ENCODE results near the gene MRPL47. TPM values are rescaled to one million over a fixed set of nuclear protein-coding genes. Genes with fewer than 3 reads are reported as not detected.

MRPL47 gene
- total and polyA plus RNA-seq, 9 of the 15 experiments (the other 6 are each of a cell fraction or from before 2014, with no cell fraction given): 101 to 437 (median 141) TPM

DNA sequence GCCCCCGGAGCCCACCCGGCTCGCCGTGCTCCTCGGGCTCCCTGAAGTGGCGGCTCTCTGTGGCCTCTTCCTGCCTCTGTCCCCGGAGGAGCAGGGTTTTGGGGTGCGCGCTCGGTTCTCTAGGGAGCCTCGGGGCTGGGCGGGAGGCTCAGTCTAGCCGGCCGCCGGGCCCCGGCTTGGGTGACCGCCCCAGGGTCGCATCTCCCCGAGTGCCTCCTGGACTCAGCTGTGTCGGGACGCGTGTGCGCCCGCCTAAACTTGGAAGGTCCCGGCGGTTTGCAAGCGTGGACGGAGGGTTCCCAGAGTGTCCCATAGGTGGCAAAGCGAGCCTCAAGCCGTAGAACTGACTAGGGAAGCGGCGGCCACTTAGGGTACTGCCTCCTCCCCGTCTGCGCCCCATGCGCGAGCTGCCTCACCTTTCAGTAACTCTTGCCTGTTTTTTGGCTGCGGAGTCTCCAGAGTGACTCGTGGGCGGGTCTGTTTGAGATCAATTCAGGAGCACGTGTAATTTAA, 41.1 kb downstream of the MRPL47 start (continued):
- TF ChIP-seq ZBTB12 (CRISPR knock-in tag; IDR thresholded peaks at IDR 0.05) (no peak), HMG20A (CRISPR knock-in tag; conservative IDR thresholded peaks at IDR 0.05) (no peak), FIP1L1 (IDR thresholded peaks at IDR 0.05; ENCODE audit: low read depth, low read length, poor library complexity, severe bottlenecking) (no peak), HDAC6 (IDR thresholded peaks at IDR 0.05; ENCODE audit: low read depth, low read length) (no peak), ZNF263 (CRISPR knock-in tag; IDR thresholded peaks at IDR 0.05; ENCODE audit: borderline replicate concordance) (peak; percentile 57), NCOR1 (IDR thresholded peaks at IDR 0.05) (no peak), GTF2F1 (IDR thresholded peaks at IDR 0.05; ENCODE audit: low read depth, low read length) (peak; percentile 68; the same call in 1 of the 2 replicates), CHCHD3 (CRISPR knock-in tag; IDR thresholded peaks at IDR 0.05) (no peak), ZFP36 (IDR thresholded peaks at IDR 0.05; ENCODE audit: low read depth, low read length, partially characterized antibody) (no peak), ZNF311 (CRISPR knock-in tag; IDR thresholded peaks at IDR 0.05) (no peak), MYC (IDR thresholded peaks at IDR 0.05; ENCODE audit: low read depth, low read length) (0 out of 2 replicates have a peak, but pooled peaks have one; percentile 53), MYC (CRISPR knock-in tag; IDR thresholded peaks at IDR 0.05; ENCODE audit: borderline replicate concordance, low read depth) (no peak), NEUROD1 (IDR thresholded peaks at IDR 0.05; ENCODE audit: borderline replicate concordance, low read depth, low read length, partially characterized antibody) (no peak), PHB2 (IDR thresholded peaks at IDR 0.05; ENCODE audit: low read depth) (no peak), ZBTB17 (CRISPR knock-in tag; IDR thresholded peaks at IDR 0.05) (no peak), MAFG (tag; conservative IDR thresholded peaks at IDR 0.05) (no peak), NR2C2 (CRISPR knock-in tag; IDR thresholded peaks at IDR 0.05) (no peak), NR2C2 (tag; IDR thresholded peaks at IDR 0.05) (no peak)
- TF ChIP-seq, protein P1, sequence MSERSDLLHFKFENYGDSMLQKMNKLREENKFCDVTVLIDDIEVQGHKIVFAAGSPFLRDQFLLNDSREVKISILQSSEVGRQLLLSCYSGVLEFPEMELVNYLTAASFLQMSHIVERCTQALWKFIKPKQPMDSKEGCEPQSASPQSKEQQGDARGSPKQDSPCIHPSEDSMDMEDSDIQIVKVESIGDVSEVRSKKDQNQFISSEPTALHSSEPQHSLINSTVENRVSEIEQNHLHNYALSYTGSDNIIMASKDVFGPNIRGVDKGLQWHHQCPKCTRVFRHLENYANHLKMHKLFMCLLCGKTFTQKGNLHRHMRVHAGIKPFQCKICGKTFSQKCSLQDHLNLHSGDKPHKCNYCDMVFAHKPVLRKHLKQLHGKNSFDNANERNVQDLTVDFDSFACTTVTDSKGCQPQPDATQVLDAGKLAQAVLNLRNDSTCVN (CRISPR knock-in tag; IDR thresholded peaks at IDR 0.05): no peak
- TF ChIP-seq, protein P2, sequence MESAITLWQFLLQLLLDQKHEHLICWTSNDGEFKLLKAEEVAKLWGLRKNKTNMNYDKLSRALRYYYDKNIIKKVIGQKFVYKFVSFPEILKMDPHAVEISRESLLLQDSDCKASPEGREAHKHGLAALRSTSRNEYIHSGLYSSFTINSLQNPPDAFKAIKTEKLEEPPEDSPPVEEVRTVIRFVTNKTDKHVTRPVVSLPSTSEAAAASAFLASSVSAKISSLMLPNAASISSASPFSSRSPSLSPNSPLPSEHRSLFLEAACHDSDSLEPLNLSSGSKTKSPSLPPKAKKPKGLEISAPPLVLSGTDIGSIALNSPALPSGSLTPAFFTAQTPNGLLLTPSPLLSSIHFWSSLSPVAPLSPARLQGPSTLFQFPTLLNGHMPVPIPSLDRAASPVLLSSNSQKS (CRISPR knock-in tag; IDR thresholded peaks at IDR 0.05): no peak
- TF ChIP-seq, protein P3, sequence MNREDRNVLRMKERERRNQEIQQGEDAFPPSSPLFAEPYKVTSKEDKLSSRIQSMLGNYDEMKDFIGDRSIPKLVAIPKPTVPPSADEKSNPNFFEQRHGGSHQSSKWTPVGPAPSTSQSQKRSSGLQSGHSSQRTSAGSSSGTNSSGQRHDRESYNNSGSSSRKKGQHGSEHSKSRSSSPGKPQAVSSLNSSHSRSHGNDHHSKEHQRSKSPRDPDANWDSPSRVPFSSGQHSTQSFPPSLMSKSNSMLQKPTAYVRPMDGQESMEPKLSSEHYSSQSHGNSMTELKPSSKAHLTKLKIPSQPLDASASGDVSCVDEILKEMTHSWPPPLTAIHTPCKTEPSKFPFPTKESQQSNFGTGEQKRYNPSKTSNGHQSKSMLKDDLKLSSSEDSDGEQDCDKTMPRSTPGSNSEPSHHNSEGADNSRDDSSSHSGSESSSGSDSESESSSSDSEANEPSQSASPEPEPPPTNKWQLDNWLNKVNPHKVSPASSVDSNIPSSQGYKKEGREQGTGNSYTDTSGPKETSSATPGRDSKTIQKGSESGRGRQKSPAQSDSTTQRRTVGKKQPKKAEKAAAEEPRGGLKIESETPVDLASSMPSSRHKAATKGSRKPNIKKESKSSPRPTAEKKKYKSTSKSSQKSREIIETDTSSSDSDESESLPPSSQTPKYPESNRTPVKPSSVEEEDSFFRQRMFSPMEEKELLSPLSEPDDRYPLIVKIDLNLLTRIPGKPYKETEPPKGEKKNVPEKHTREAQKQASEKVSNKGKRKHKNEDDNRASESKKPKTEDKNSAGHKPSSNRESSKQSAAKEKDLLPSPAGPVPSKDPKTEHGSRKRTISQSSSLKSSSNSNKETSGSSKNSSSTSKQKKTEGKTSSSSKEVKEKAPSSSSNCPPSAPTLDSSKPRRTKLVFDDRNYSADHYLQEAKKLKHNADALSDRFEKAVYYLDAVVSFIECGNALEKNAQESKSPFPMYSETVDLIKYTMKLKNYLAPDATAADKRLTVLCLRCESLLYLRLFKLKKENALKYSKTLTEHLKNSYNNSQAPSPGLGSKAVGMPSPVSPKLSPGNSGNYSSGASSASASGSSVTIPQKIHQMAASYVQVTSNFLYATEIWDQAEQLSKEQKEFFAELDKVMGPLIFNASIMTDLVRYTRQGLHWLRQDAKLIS (CRISPR knock-in tag; IDR thresholded peaks at IDR 0.05): 0 out of 2 replicates have a peak, but pooled peaks have one; percentile 19
- TF ChIP-seq, protein P4, sequence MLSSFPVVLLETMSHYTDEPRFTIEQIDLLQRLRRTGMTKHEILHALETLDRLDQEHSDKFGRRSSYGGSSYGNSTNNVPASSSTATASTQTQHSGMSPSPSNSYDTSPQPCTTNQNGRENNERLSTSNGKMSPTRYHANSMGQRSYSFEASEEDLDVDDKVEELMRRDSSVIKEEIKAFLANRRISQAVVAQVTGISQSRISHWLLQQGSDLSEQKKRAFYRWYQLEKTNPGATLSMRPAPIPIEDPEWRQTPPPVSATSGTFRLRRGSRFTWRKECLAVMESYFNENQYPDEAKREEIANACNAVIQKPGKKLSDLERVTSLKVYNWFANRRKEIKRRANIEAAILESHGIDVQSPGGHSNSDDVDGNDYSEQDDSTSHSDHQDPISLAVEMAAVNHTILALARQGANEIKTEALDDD (IDR thresholded peaks at IDR 0.05): 0 out of 2 replicates have a peak, but pooled peaks have one; percentile 30
